NCI-H2107 (cell line): ENCODE measurements around the gene SCMH1.
"Not testable (repeated sequence)": the region's sequence is repeated elsewhere in the genome, so short reads cannot be mapped to it uniquely, and the experiment has no call there.

Source experiments
- DNase-seq: peaks from one replicate; lab custom pipeline; 2025; lab: John Stamatoyannopoulos, UW

Gene SCMH1

DNA sequence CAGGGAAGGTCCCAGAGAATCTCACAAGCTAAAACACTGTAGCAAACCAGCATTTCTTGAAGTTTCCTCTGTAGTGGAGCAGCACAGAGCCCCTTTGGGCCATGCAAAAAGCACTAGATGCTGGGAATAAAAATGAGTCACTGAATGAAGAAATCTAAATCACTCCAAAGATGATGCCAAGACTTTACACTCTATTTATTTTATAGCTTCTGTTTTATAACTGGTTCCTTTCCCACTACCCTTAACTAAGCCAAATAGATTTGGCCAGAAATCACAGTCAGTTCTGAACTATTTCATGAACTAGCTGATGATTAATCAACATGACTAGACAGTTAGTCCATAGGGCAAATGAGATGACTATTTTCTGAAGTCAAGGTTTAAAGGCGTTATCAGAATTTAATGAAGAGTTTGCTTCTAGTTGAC is 89.5 kb downstream of the SCMH1 start:
- no peak for DNase-seq

- DNase-seq = no peak
These were observed 90.3 kb downstream of the SCMH1 start for GRCh38 chr1:41151846-41152245.

DNA sequence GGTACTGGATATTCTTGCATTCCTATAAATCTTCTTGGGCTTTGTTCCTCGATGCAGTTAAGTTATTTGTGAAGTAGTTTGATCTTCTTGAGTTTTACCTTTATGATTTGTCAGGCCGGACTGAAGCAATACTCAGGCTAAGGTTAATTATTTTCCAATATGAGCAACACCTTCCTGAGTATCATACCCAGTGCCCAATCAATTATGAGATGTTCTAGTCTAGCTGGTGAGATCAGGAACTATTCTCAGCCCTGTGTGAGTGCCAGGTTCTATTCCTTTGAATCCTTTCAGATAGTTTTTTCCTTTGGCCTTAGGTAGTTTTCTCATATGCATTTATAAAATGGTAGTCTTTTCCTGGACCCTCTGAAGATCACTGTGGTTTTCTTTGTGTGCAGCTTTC is 92.5 kb downstream of the SCMH1 start:
- no peak for DNase-seq

DNA sequence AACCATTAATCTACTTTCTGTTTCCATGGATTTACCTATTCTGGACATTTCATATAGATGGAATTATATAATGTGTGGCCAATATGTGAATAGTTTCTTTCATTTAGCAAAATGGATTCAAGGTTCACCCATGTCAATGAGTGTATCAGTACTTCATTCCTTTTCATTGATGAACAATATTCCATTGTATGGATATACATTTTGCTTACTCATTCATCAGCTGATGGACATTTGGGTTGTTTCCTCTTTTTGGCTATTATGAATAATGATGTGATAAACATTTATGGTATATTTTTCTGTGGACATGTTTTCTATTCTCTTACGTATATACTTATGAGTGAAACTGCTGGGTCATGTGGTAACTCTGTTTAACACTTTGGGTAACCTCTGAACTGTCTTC is 97.8 kb downstream of the SCMH1 start:
- DNase-seq = no peak

DNA sequence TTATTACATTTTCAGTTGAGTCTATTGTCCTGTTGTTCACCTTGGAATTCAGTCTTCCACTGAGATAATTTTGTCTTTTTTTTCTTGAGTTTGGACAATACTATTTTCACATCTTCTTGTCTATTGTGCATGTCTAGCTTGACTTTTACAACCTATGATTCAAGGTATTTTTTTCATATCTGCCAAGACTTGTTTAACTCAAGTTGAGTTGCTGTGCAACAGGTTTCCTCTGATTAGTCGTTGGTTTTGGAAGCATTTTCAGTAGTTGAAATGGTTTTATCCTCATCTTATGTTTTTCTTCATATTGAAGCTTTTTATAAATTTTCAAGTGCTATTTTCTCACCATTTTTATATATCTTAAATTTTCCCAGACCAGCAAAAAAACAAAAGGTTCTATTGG is 103.6 kb downstream of the SCMH1 start:
- DNase-seq = no peak

GRCh38 chr1:41135196-41135947 is 106.7 kb downstream of the SCMH1 start:
- DNase-seq = no peak

DNA sequence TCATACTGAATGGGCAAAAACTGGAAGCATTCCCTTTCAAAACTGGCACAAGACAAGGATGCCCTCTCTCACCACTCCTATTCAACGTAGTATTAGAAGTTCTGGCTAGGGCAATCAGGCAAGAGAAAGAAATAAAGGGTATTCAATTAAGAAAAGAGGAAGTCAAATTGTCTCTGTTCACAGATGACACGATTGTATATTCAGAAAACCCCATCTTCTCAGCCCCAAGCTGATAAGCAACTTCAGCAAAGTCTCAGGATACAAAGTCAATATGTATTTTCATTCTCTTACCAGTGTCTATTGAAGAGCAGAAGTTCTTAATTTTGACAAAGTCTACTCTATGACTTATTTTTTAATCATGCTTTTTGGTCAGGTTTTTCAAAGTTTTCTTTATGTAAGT is 107.8 kb downstream of the SCMH1 start:
- DNase-seq = not testable (repeated sequence)

DNA sequence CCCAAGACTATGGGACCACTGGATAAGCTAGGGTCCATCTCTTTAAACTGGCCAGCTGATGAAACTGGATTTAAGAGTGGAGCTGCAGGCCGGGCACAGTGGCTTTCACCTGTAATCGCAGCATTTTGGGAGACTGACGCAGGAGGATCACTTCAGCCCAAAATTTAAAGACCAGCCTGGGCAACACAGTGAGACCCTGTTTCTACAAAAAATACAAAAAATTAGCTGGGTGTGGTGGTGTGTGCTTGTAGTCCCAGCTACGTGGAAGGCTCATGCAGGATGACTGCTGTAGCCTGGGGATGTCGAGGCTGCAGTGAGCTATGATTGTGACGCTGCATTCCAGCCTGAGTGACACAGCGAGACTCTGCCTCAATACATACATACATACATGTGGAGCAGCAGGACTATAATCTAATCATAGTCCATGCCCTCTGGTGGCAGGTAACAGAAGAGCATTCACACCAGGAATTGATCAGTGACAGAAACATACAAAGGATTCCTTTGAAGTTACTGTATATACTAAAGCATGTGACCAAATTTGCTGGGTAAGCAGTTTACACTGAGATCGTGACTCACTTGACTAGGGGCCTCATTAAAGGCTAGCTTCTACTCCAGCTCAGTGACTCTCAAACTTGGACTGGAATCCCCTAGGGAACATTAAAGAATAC is 119.1 kb downstream of the SCMH1 start:
- DNase-seq = no peak

DNA sequence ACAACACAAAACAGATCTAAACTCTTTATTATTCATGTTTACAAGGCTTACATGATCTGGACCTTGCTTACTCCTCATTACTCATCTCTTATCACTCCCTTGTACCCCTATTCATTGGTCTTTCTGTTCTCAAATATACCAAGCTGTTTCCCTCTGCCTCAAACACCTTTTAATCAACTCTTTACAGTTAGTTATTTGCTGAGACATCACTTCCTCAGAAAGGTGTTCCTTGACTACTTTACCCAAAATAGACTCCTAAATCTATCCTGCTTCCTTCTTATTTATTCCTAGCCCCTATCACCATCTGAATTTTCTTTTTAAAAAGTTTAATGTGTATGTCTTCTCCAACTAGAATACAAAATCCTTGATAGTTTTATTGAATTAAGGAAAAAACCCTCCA is 120.0 kb downstream of the SCMH1 start:
- no peak for DNase-seq

DNA sequence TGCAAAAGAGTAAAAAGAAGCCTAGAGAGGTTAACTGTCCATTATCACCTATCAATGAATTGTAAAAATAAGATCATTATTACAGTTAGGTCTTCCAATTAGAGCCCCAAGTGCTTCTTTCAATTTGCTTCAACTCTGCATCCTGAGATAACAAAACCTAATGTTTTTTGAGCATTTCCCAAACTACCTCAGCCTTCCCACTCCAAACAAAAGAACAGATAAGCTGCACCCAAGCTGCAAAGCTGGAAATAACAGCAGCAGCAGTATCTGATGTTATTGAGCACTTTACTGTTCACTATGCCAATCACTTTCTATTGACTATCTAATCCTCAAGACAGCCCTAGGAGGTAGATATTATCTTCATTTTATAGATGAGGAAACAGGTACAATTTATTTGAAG is 123.5 kb downstream of the SCMH1 start:
- no peak for DNase-seq

DNA sequence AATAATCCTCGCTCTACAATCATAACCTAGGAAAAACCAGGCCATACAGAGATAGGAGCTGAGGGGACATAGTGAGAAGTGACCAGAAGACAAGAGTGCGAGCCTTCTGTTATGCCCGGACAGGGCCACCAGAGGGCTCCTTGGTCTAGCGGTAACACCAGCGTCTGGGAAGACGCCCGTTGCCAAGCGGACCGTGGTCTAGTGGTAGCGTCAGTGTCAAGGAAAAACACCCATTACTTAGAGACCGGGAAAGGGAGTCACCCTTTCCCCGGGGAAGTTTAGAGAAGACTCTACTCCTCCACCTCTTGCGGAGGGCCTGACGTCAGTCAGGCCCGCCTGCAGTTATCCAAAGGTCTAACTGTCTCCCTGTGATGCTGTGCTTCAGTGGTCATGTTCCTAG is 124.9 kb downstream of the SCMH1 start:
- DNase-seq = not testable (repeated sequence)

GRCh38 chr1:41110736-41111135 is 131.4 kb downstream of the SCMH1 start:
- no peak for DNase-seq

DNA sequence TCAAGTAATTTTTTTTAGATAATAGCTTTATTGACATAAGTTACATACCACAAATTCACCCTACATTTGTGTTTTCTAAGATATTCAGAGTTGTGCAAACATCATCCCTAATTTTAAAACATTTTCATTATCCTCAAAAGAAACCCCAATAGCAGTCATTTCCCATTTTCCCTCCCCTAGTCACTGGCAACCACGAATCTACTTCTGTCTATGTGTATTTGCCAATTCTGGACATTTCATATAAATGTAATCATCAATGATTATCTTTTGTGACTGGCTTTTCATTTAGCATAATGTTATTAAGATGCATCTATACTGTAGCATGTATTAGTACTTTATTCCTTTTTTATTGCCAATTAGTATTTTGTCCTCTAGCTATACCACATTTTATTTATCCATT is 131.8 kb downstream of the SCMH1 start:
- no peak for DNase-seq

- no peak for DNase-seq
These were observed 132.6 kb downstream of the SCMH1 start for GRCh38 chr1:41109310-41110197.

GRCh38 chr1:41108696-41109275 is 133.3 kb downstream of the SCMH1 start:
- no peak for DNase-seq

GRCh38 chr1:41103766-41104165 is 138.3 kb downstream of the SCMH1 start:
- DNase-seq = no peak

- DNase-seq = no peak
These were observed 139.5 kb downstream of the SCMH1 start for GRCh38 chr1:41102653-41103052.

- DNase-seq = no peak
These were observed 140.0 kb downstream of the SCMH1 start for GRCh38 chr1:41101950-41102607.

GRCh38 chr1:41101076-41101475 is 141.0 kb downstream of the SCMH1 start:
- no peak for DNase-seq

DNA sequence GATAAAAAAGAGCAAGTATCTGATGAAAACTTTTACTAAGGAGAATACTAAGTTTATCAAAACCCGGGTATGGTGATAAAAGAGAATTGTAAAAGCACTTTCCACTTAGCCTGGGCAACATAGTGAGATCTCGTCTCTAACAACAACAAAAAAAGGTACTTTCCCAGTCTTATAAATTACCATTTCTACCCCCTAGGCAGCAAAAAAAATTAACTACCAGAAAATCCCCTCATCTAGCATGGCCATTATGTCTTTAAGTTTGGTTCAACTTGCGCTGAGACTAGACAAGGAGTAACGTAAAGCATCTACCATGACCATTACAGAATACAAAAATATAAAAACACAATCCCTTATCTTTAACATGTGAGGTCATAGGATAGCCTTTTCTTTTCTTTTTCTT is 141.9 kb downstream of the SCMH1 start:
- no peak for DNase-seq

GRCh38 chr1:41098730-41099460 is 143.2 kb downstream of the SCMH1 start:
- no peak for DNase-seq
